Glomerular endothelial cell (primary cell): ENCODE measurements around the gene SOX13. TPM values are rescaled to one million over a fixed set of nuclear protein-coding genes. Genes with fewer than 3 reads are reported as not detected.
"Not testable (repeated sequence)": the region's sequence is repeated elsewhere in the genome, so short reads cannot be mapped to it uniquely, and the experiment has no call there.

Experiments
- DNase-seq: peaks from one replicate; pipeline ENCODE4 v3.0.0-alpha.2; 2011; ENCODE audit warnings: low read depth, low spot score; ENCODE audit errors: extremely low read depth
- total RNA-seq: library from RNA; depleted of rRNA; stranded (reverse); fragments of >200 nt; gene quantifications from 2 replicates; pipeline ENCODE4 v1.2.3, GENCODE V29; 2015

SOX13 gene
- 11.2 and 31.1 TPM in 2 replicates for total RNA-seq

DNA sequence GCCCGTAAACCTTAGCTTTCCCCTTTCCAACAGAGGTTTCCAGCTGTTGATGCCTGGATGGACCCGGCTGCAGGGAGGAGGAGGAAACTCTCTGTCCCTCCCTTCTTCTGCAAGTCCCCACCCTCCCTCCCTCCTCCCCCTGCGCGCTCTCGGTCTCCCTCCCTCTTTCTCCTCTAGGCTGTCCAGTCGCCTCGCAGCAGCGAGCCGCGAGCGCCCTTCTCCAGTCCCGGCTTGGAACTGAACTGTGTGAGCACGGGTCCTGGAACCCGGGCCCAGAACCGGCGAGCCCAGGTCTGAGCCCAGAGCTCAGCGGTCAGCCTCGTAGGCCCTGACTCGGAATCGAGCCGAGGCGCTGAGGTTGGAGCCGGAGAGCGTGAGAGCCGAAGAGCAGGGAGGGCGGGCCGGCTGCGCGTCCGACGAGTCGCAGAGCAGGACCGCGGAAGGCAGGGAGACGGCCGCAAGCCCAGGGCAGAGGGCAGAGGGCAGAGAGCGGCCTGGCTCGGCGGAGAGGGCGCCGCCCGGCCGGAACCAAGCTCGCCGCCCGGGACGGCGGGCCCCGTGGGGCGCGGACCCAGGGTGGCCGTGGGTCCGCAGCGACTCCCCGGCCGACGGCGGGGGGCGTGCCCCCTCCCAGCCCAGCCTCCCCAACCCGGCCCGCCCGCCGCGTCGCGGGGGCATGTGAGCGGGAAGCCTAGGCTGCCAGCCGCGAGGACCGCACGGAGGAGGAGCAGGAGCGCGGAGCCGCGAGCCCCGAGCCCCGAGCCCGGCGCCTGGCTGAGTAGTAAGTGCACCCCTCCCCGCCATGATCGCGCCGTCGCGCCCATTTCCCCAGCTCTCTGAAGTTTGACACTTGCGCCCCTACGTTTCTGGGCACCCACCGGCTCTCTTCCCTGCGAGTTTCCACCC, at the start of gene SOX13:
TSS of gene SOX13 (plus strand) at position 185 of the 906 bp plus-strand sequence. CDS start 39,801 bp downstream, outside the sequence.
- no peak for DNase-seq

DNA sequence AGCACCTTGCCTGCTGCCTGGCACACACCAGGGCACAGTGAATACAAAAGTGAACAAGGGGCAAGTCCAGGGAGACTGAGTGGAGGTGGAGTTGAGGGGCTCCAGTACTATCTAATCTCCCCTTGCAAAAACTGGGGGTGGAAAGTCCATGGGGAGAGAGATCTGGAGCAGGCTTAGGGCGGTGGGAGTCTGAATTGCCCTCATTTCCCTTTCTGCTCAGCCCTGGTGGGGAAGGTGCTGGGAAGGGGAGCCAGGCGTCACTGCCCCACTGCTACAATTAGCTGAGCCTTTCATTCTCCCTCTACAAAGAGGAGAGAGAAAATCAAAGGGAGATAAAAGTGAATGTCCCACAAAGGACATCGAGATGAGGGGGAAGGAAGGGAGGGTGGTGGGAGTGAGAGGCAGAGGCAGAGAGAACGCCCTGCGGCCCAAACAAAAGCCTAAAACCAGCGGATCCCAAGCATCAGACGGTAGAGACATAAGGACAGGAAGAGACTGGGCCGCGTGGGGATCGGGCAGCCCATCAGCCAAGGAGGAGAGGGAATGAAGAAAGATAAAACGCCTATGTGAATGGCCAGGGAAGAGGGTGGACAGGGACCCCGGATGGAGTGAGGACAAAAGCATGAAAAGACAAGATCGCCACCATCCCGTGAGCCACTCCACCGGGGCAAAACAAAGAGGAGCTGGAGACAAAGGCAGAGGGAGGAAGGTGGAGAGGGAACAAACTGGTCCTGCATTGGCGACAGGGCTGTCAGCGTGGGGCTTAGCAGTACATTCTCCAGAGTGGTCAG, 46.8 kb upstream of the SOX13 start:
- DNase-seq = no peak

DNA sequence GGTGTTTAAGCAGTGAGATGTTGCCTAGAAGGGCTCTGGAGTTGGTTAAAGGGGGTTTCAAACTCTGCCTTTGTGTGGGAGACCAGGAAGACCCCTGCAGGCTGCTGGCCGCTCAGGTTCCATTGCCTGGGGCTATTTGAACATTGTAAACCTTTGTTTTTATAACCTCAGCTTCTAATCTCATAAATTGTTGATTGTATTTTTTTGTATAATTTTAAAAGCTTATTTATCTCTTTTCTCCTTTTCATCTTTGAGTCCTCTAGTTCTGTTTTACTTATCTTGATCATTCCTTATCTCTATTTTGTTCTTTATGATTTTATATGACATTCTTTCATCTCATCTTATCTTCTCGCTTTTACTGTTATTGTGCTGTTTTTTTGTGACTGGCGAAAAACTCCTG, 45.5 kb upstream of the SOX13 start:
- no peak for DNase-seq

DNA sequence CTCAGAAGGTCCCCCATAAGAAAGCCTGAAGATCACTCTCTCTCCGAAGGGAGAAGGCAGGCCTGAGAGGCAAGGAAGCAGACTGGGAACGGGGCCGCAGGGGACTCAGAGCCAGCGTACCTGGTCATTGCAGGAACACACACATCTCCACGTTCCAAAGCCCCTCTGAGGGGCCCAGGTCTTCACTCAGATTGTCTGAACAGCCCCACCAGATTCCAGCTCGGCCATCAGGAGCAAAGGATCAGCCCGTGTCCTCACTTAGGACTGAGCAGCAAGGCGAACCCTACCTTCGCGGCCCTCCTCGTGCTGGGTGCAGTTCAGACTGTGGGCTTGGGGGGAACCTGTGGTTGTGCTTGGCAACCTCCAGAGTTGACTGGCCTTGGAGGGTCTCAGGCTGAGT, 43.9 kb upstream of the SOX13 start:
- DNase-seq = no peak

GRCh38 chr1:204031098-204031710, 41.7 kb upstream of the SOX13 start:
- no peak for DNase-seq

GRCh38 chr1:204032642-204033235, 40.2 kb upstream of the SOX13 start:
- no peak for DNase-seq

- DNase-seq = no peak
These were observed 39.6 kb upstream of the SOX13 start for GRCh38 chr1:204033306-204033705.

DNA sequence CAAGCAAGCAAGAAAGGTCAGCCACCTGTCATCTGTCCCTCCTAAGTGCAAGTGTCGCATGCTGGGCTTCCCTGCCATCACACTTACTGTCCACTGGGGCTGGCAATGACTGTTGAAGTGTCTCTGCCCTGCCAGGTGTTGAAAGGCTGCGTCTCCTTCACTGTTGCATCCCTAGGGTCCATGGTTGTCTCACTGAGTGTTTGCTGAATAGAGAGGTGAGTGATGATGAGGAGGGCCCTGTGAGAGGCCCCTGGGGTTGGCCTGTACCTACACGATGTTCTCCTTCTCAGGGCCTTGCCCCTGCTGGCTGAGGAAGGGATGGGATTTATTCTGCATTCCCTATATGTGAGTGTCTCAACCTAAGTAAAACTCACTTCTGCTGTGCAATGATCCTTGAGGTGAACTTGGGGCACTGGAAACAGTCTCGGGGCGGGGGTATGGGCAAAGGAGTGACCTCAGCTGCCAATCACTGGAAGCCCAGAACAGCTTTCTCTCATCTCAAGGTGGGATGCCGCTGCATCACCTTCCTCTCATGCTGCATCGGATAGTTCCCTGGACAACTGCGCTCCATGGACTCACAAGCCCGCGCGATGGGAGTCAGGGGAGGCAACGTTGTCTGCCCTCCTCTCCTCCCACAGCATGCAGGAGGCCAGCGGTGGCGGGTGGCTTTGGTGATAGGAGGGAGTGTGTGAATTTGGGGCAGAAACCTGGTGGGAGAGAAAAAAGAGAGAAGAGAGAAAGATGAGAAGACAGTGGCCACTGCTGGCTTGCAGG, 35.8 kb upstream of the SOX13 start:
- DNase-seq = no peak

DNA sequence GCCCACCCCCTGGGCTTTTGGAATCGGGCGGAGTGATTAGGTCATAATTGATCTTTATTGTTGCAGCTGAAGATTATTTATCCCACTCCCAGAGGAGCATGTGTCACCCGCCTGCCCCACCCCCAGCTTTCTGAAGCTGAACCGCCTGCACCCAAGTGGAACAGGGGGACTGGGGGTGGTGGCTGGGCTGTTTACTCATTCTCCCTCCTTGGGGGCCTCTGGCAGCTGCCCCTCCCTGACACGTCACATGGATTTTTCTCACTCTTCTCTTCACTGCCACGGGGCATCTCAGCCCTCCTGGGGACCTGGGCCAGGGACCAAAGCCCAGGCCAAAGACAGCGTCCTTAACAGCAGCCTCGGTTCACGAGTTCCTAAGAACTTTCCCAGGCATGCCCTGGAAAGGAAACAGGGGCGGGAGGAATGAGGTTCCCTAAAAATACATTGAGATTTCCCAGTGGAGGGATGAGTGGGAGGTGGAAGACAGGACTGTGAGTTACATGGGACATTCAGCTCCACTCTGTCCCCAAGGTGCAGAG, 31.6 kb upstream of the SOX13 start:
- no peak for DNase-seq

DNA sequence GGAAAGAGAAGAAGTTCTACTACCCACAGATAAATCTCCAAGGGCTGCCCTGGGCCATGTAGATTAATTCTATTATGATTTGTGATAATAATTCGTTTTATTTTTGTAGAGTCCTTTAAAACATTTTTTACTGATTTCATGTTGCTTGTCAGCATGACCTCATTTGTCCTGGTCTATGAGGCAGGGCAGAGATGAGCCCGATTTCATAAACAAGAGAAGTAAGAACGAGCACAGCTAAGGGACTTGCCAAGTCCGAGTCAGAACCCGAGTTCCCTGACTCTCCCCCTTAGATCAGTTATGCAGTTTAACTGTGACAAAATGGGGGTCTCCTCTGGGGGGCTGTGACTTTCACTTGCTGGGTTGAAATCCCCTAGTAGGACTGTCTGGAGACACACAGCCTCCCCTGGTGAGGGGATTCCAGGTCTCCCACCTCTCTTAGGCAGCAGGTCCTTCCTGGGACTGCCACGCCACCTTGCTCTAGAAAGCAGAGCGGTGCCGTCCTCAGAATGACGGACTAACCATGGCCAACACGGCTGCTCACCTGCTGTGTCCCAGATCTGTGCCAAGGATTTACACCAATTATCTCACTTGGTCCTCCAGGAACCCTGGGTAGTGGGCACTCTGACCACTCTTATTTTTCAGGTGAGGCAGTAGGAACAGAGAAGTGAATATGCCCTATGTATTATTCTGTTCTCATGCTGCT, 31.0 kb upstream of the SOX13 start:
- no peak for DNase-seq

GRCh38 chr1:204042516-204042915, 30.4 kb upstream of the SOX13 start:
- no peak for DNase-seq

GRCh38 chr1:204043680-204044079, 29.2 kb upstream of the SOX13 start:
- DNase-seq = no peak

GRCh38 chr1:204044448-204044847, 28.5 kb upstream of the SOX13 start:
- DNase-seq = no peak

- DNase-seq = no peak
These were observed 27.5 kb upstream of the SOX13 start for GRCh38 chr1:204045430-204045829.

DNA sequence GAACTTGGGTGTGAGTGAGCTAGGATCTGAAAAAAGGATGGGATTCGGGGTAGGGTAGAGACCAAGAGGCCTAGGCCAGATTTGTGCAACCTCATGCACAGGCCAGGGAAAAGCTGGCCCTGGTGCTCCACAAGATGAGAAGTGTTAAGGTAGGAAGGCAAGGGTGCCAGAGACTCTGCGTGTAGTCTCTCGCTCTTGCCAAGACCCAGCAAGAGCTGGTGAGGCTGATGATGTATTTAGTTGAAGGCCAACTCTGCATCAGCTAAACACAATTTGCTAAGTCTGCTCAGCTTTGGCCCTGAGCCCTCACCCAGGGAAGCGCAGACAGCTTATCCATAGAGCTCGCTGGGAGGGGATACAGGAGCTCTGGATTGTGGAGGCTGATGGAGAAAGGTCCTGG, 26.6 kb upstream of the SOX13 start:
- DNase-seq = no peak

DNA sequence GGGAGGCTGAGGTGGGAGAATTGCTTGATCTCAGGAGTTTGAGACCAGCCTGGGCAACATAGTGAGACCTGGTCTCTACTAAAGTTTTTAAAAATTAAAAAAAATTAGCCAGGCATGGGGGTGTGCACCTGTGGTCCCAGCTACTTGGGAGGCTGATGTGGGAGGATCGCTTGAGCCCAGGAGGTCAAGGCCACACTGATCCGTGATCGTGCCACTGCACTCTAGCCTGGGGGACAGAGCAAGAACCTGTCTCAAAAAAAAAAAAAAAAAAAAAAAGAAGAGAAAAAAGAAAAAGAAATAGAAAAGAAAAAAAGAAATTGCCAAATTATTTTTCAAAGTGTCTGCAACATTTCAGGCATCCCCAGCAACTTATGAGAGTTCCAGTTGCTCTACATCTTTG, 24.1 kb upstream of the SOX13 start:
- DNase-seq = not testable (repeated sequence)

DNA sequence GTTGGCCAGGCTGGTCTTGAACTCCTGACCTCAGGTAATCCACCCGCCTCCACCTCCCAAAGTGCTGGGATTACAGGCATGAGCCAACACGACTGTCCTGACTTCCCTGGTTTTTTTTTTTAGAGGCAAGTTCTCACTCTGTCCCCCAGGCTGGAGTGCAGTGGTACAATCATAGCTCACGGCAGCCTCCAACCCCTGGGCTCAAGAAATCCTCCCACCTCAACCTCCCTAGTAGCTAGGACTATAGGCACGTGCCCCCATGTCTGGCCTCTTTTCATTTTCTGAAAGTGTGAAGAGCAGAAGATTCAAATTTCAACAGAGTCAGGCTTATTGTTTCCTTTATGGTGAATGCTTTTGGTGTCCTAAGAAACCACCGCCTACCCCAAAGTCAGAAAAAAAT, 21.7 kb upstream of the SOX13 start:
- DNase-seq = no peak

- no peak for DNase-seq
These were observed 21.2 kb upstream of the SOX13 start for GRCh38 chr1:204051718-204052117.

GRCh38 chr1:204053893-204054292, 19.0 kb upstream of the SOX13 start:
- DNase-seq = no peak
